ENCODE results near the gene TARS3. TPM values are rescaled to one million over a fixed set of nuclear protein-coding genes. Genes with fewer than 3 reads are reported as not detected.

The TARS3 gene
- total RNA-seq, 1 donor from 2014 or later = 6.8 TPM

DNA sequence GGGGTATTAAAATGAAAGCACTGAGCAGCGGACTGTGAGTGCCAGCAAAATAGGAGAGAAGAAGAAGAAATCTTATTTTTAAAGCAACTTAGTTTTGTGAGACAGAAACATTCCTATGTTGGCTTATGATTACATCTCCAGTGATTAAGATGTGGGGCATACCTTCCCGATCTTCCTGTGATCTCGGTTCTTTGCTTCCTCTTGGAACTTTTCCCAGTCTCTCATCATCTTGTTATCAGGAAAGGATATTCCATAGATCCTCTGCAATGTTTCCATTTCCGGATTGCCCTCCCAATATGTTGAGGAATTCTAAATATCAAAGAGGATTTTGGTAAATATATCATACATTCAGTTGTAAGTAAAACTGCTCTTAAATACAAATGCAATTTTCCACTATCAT is 22.2 kb downstream of the TARS3 start:
- peak; percentile 48 for DNase-seq (ENCODE audit: low read depth, low spot score)

DNA sequence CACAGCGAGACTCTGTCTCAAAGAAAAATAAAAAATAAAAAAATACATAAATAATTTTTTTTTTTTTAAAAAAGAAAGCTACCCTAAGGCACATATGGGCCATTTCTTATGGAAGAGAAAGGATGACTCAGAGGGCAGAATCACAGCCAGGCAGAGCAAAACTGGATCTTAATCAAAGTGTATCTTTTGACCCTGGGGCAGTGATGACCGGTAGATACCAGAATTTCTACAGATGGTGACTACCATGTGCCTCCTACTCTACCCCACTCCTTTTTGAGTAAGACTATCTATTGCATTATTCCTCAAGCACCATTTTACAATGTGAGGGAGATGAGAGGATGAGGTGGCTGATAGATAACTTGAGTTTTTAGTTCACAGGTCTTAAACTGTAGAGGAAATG is 26.0 kb downstream of the TARS3 start:
- DNase-seq (ENCODE audit: low read depth, low spot score) = no peak

DNA sequence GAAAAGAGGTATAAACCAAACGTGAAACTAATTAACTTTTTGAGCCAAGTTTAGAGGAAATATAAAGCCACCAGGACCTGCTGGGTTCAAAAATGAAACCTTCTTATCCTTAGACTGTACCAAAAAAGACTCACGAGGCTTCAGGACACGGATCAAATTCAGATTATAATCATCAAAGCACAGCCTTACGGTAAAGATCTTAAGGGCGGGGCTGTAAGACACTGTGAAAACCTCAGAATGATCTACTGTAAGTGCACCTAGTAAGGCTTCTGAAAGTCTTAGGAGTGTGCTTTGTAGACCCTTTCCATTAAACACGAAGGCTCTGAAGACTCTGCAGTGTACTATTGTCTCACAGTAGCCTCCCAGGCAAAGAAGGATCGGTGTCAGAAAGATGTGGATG is 26.8 kb downstream of the TARS3 start:
- no peak for DNase-seq (ENCODE audit: low read depth, low spot score)

DNA sequence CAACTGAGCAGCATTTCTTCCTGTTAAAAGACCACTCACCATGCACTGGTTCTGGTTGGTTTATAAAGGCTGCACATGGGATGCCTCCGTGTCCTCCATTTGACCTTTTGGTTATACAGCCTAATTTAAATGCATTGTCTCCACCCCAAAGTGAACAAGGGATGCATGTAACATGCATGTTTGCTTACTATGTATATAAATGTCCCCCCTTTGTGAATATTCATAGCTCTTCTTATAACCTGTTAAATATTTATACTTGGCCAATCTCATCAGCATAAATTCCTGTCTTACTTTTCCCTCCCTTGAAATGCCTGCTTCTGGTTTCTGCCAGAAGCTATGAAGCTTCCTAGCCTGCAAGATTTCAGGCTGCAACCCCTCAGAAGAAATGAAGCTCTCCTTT is 27.4 kb downstream of the TARS3 start:
- no peak for DNase-seq (ENCODE audit: low read depth, low spot score)

DNA sequence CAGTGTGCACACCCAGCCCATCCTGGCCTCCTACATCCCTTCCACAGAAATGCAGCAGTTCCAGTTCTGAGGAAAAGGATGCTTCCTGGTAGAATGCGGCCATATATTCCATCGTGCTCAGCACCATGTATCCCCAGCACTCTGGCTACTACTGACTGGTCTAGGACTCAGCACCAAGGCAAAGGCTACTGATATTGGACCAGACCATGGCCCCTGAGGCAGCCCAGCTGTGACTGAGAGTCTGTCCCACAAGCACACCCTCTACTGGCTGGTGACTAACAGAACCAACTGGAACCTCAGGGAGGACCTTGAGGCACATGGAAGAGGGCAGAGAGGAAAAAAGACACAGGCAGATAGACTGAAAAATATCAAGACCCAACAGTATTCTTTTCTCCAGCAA is 30.0 kb downstream of the TARS3 start:
- DNase-seq (ENCODE audit: low read depth, low spot score) = no peak

DNA sequence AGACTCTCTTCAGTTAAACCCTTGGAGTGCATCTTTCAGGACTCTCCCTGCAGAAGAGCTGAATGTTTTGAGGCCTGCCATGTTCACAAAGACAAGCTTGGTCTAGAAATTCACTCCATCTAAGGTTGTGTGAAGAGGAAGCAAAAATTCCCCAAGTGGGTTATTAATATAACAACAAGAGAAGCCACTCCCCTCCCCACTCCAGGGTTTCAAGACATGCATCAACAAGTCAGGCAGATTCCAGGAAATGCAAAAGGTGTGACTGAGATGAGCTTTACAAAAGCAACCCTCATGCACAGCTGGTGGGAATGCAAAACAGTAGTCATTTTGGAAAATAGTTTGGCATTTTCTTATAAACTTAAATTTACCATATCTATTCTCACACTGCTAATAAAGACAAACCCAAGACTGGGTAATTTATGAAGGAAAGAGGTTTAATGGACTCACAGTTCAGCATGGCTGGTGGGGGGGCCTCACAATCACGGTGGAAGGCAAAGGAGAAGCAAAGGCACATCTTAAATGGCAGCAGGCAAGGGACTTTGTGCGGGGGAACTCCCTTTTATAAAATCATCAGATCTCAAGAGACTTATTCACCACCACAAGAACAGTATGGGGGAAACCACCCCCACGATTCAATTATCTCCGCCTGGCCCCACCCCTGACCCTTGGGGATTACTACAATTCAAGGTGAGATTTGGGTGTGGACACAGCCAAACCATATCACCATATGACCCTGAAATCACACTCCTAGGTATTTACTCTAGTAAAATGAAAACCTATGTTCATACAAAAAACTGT is 31.3 kb downstream of the TARS3 start:
- DNase-seq (ENCODE audit: low read depth, low spot score) = no peak

DNA sequence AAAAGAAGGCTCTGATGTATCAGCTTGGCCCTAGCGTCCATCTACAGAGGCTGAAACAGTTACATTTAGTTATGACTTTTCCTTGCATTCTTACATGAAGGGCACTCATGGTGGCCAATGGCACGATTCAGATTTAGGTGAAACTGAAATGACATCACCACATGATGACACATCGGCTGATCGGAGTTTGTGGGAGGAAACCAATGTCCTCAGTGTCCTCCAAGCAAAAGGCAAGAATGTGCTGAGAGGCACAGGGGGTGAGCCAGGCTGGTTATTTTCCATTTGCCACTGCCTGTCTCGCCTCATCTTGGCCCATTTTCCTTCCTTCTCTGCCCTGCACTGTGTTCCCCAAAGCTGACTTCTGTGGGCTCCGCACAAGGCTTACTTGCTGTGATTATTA is 34.4 kb downstream of the TARS3 start:
- no peak for DNase-seq (ENCODE audit: low read depth, low spot score)

DNA sequence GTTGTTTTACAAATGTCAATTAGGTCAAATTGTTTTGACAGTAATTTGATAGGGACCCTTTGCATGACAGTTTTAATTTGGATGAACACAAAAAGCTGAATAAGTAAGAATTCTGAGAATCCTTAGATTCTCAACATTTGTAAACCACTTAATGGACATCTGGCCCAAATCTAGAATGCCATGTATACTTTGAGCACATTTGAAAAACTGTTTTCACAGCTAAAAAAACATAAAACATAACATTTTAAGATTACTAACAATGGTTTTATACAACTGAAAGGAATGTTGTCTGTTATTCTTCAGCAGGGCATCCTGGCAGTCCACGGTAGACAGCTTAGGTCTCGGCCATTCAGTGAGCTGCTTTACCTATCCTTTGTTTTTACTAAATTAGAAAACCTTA is 37.6 kb downstream of the TARS3 start:
- no peak for DNase-seq (ENCODE audit: low read depth, low spot score)

DNA sequence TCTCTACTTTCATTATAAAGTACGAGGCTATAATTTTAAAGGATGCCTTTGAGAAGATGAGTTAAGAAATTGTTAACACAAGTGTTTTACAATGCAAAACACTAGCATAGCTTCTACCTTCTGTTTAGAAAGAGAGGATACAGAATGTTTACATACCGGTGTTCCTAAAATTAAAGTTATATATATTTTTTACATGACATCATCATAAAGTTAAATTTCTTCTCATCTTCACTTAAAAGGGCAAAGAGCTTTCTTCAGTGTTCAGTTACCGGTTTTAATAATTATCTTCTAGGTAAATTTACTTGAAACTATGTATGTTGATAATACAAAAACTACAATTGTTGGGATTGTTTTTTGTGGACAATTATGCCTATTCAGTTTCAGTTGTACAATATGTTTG is 39.4 kb downstream of the TARS3 start:
- DNase-seq (ENCODE audit: low read depth, low spot score) = no peak

DNA sequence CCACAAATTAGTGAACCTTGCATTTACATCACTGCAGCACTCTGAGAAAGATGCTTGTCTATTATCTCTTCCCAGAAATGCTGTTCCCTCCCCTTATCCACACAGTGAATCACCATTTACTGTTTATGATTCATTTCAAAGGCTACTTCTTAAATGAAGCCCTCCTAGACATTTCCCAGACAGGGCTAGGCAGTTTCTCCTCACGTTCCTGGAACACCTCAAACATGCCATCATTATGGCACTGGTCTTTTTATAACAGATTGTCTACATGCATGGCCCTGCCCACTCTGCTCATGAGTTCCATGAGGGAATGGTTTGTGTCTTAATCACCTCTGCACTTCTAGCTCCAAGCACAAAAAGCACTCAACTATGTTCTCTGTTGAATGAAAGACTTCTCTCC is 39.9 kb downstream of the TARS3 start:
- DNase-seq (ENCODE audit: low read depth, low spot score) = no peak

DNA sequence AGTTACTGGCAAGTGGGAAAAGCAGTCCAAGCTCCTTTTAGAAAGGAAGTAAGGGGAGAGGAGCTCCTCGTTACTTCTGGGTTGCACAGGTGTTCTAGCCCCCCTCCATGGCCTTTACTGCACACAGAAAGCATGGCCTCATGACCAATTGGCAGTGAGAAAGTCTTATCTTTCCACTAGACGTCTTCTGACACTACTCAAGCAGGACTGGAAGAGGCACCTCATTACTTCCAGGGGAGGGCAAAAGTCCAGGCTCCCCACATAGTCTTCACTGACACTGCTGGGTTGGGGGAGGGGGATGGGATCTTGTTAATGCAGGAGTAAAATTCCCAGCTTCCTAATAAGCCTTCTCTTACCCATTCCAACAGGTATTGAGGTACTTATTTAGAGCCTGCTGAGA is 44.5 kb downstream of the TARS3 start:
- DNase-seq (ENCODE audit: low read depth, low spot score) = no peak

DNA sequence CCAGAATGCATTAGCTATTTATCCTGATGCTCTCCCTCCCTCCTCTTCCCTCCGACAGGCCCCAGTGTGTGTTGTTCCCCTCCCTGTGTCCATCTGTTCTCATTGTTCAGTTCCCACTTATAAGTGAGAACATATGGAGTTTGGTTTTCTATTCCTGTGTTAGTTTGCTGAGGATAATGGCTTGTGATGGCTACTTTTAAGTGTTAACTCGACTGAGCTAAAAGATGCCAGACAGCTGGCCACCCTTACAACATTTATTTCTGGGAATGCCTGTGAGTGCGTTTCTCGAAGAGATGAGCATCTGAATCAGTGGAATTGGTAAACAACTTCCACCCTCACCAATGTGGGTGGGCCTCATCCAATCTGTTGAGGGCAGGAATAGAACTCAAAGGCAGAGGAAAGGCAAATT is 47.3 kb downstream of the TARS3 start:
- DNase-seq (ENCODE audit: low read depth, low spot score) = no peak

DNA sequence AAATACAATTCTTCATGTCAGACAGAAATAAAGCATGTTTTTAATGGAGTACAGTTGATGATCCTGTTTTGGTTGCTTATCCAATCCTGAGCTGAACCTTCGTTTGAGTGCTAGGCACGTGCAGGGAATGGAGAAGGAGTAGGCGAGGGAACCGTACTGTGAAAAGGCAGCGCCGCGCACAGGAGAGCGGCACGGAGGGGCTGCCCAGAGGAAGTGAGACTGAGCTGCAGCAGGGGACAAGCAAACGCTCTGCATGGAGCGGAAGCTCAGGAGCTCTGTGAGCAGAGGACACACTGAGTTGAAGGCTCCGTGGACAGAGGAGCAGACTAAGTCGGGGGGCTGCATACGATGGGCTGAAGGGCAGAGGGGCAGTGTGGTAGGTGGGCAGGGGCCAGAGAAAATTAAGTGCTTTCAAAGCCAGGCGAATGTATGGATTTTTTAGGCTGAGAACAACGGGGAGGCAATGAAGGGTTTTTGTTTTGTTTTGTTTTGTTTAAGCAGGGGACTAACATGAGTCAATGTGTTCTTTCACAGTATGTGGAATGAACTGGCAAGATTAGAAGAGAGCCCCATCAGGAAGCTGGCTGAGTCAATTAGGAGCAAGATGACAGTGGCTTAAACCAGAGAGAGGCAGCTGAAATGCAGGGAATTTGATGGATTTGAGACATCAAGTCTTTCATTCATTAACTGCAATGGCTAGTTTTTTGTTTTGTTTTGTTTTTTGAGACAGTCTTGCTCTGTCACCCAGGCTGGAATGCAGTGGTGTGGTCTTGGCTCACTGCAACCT is 48.3 kb downstream of the TARS3 start:
- no peak for DNase-seq (ENCODE audit: low read depth, low spot score)

DNA sequence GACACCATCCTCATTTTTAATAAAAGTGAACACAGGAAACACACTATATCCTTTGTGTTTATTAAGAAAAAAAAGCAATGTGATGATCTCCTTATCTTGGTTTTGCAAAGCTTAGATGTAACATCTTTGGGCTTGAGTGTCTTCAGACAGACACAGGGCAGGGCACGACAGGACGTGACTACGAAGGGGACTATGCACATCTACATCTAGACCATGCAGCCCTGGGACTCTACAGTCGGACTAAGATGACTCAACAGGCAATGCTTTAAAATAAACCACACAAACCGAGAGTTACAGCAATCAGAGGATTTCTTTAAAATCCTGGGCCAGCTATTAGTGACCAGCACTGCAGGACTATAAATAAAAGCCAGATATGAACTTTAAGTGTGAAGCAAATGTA is 49.3 kb downstream of the TARS3 start:
- DNase-seq (ENCODE audit: low read depth, low spot score) = no peak

DNA sequence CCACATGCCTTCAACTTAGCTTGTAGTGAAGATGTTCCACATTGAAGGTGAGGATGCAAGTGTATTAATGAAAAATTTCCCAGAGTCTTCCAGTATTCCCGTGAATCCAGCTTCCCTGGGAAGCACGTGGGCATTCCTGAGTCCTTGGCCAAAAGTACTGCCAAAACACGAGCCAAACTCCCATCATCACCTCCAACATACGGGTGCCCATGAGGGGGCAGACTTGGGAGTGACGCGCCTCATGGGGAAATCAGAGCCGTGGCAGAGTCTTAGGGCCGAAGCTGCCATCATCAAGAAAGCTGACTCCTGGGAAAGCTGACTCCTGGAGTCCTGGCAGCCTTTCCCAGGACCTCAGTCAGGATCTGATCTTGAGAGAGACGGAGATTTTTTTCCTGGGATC is 52.0 kb downstream of the TARS3 start:
- DNase-seq (ENCODE audit: low read depth, low spot score) = no peak

DNA sequence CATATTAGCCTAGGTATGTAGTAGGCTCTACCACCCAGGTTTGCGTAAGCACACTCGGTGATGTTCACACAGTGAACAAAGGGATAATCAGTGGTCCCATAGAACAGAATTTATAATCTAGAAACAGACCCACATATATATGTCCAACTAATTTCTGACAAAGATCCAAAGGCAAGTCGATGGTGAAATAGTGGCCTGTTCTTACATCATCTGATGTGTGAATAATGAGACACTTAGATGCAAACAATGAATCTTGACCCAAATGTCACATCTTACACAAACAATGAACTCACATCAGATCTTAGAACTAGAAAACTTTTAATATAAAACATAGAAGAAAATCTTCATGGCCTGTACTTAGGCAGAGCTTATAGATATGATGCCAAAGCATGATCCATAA is 54.5 kb downstream of the TARS3 start:
- no peak for DNase-seq (ENCODE audit: low read depth, low spot score)

DNA sequence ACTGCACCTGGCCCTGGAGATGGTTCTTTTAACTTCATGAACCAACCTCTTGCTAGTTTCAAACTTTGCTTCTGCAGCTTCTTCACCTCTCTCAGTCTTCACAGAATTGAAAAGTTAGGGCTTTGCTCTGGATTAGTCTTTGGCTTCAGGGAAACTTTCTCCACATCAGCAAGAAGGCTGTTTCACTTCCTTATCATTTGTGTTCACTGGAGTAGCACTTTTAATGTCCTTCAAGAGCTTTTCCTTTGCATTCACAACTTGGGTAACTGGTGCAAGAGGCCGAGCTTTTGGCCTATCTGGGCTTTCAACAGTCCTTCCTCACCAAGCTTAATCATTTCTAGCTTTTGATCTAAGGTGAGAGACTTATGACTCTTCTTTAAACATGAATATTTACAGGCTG is 56.4 kb downstream of the TARS3 start:
- no peak for DNase-seq (ENCODE audit: low read depth, low spot score)

DNA sequence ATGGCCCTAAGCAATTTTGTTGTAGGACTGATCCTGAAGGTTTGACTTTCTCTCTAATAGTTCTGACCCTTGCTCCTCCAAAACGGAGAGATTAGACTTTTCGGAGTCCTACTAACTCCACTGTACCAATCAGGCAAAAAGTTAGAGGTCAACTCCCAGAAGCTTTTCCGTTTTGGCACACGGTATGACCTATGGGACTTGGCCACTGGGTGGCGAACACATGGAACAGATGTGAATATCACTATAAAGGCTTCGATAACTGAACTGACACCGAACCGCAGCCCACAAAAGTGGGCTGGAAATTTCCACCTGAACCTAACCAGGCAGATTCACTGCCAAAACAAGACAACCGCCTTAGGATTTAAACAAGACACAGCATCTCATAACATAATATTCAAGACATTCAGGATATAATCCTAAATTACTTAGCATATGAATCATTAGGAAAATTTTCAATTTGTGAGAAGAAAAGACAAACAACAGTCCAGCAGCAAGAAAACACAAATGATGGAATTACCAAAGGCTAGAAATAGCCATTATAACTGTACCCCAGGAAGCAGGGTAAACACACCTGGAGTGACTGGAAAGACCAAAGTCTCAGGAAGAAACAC is 59.9 kb downstream of the TARS3 start:
- DNase-seq (ENCODE audit: low read depth, low spot score) = no peak

DNA sequence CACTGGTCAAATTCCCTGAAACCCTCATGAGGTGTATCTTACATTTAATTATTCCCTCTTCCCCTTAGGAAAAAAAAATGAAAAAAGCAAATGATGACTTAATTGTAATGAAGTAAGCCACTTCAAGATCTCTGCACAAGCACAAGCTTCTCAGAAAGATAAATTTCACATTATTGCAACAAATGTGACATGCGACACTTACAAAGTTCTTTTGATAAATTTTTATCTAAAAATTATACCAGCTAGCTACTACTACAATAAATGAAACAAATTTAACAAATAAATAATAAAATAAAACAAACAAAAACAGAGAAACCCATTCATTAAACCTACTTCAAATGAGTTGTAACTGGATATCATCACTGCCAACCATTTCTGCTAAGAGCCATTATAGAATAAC is 62.1 kb downstream of the TARS3 start:
- DNase-seq (ENCODE audit: low read depth, low spot score) = no peak

DNA sequence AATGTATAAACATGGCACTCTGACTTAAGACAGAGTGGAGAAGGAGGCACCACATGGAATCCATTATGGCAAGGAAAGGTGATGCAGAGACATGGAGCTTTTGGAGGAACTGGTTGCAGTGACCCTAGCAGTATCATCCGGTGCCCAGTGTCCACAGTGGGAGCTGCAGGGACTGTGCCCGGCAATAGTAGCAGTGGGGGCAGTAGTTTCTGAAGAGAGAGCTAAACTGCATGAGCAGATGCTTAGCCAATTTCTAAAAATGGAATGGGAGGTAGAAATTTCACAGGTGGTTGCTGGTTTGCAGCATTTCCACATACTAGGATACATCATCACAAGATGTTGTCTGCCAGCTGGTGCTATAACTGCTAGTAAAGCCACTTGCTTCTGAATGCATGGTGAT is 64.3 kb downstream of the TARS3 start:
- no peak for DNase-seq (ENCODE audit: low read depth, low spot score)

DNA sequence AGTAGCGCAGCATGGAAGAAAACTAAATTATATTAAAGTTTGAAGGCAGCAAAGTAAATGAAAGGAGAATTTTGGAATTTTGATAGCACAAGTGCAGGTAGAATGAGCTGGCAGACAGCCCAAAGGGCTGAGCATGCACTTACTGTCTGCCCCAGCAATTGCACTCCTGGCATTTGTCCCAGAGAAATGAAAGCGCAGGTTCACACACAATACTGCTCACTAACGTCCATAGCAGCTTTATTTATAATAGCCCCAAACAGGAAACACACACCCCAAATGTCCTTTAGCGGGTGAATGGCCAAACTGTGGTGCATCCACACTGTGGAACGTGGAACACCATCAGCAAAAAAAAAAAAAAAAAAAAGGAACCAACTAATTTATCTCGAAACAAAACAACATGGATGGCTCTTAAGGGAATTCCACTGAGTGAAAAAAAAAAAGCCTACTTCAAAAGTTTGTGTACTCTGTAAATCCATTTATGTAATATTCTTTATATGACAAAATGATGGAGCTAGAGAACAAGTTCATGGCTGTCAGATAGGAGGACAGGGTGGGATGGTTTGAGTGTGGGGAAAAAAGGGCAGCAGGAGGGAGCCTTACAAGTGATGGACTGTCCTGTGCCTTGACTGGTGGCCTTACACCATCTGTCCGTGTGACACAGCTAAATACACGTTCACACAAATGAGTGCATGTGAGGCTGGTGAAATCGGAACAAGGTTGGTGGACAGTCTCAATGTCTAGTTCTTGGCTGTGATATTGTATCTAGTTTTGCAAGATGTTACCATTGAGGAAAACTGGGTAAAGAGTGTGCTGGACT is 66.1 kb downstream of the TARS3 start:
- no peak for DNase-seq (ENCODE audit: low read depth, low spot score)

DNA sequence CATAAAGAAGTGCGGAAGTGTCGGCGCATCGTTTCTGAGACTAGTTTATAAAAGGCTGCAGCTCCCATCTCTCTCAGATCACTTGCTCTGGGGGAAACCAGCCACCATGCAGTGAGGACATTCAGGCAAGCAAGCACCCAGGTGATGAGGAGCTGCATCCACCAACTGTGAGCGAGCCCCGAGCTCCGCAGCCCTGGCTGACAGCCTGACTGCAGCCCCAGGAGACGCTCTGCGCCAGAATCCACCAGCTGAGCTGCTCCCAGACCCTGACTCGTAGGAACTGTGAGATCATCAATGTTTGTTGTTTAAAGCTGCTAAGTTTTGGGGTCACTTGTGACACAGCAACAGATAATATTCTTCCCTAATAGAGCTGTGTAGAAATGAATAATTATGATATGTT is 67.1 kb downstream of the TARS3 start:
- DNase-seq (ENCODE audit: low read depth, low spot score) = no peak
